Stimulated activated naive CD8-positive, alpha-beta T cell treated with anti-CD3 and anti-CD28 coated beads, Interleukin-15, Interleukin-2, amounts not matched to agents 100 ng/mL and 50 ng/mL, for 24 hours (primary cell): Measurements from ENCODE around the gene LSS.
"Not testable (repeated sequence)": the region's sequence is repeated elsewhere in the genome, so short reads cannot be mapped to it uniquely, and the experiment has no call there.

Experiments used
- H3K27ac Mint-ChIP-seq: one replicate; pipeline ENCODE4 v1.8.0; 2021; ENCODE audit warnings: mild to moderate bottlenecking, mixed read lengths
- H3K27me3 Mint-ChIP-seq: one replicate; pipeline ENCODE4 v1.8.0; 2021; ENCODE audit warnings: mixed read lengths
- H3K36me3 Mint-ChIP-seq: one replicate; pipeline ENCODE4 v1.8.0; 2021; ENCODE audit warnings: low read depth, mixed read lengths
- H3K4me1 Mint-ChIP-seq: one replicate; pipeline ENCODE4 v1.8.0; 2021; ENCODE audit warnings: low read depth, mixed read lengths
- H3K4me3 Mint-ChIP-seq: one replicate; pipeline ENCODE4 v1.8.0; 2021; ENCODE audit warnings: mild to moderate bottlenecking, mixed read lengths
- H3K9me3 Mint-ChIP-seq: one replicate; pipeline ENCODE4 v1.8.0; 2021; ENCODE audit warnings: mixed read lengths

LSS gene

GRCh38 chr21:46154955-46155513 is 73.5 kb downstream of the LSS start:
- no peaks in the 10 kb centered on the region for H3K4me1 Mint-ChIP-seq
- no peaks in the 10 kb centered on the region for H3K9me3 Mint-ChIP-seq
- H3K4me3 Mint-ChIP-seq, result no peak overlapping the region
- no peak overlapping the region for H3K27ac Mint-ChIP-seq
- no peaks in the 10 kb centered on the region for H3K36me3 Mint-ChIP-seq
- H3K27me3 Mint-ChIP-seq, result no peaks in the 10 kb centered on the region

- no peaks in the 10 kb centered on the region for H3K27me3 Mint-ChIP-seq
- H3K36me3 Mint-ChIP-seq, result no peaks in the 10 kb centered on the region
- H3K27ac Mint-ChIP-seq, result no peak overlapping the region
- H3K4me1 Mint-ChIP-seq, result no peaks in the 10 kb centered on the region
- H3K9me3 Mint-ChIP-seq, result no peaks in the 10 kb centered on the region
- no peak overlapping the region for H3K4me3 Mint-ChIP-seq
Measured at GRCh38 chr21:46154155-46154954, 74.2 kb downstream of the LSS start.

DNA sequence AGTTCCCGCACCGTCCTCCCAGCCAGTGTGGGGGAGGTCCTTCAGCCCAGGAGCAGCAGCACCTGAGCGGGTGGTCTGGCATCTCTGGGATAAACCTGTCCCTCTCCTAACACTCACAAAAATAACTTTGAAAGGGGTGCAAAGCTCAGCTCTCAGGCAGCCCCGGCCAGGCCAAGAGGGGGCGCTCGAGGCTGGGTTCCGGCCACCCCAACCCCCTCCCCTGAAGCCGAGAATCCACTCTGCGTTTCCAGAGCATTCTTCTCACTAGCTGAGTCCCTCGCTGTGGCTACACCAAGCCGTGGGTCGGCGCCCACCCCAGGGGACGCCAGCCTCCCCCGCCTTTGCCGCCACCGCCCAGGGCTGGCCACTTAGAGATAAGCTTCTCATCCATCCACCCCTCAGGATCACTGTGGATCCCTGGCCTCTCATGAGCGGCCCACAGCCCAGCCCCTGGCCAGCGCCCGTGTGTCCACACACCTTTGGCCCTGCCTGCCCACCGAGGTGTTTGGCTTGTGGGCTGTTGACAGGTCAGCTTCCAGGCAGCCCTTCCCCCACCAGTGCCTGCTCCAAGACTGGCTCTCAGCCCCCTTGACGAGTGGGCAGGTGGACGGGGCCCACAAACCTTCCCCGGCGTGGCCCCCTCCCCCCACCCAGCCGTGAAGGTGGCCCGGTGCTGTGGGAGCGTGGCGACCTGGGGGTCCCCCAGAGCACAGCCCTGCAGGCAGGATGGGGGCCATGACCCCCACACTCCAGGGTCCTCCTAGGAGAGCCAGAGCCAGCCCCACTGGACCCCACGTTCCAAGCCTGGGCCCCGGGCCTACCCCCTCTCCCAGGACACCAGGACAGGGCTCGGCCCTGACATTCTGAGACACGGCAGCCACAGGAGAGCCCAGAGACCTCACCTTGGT is 75.1 kb downstream of the LSS start:
- H3K27ac Mint-ChIP-seq, result no peak overlapping the region
- no peaks in the 10 kb centered on the region for H3K4me1 Mint-ChIP-seq

GRCh38 chr21:46152927-46153246 is 75.7 kb downstream of the LSS start:
- Mint-ChIP-seq H3K9me3 (no peaks in the 10 kb centered on the region), H3K27me3 (no peaks in the 10 kb centered on the region), H3K4me1 (no peaks in the 10 kb centered on the region), H3K27ac (no peak overlapping the region), H3K4me3 (no peak overlapping the region), H3K36me3 (no peaks in the 10 kb centered on the region)

More for the DNA sequence above, 75.1 kb downstream of the LSS start:
- no peaks in the 10 kb centered on the region for H3K27me3 Mint-ChIP-seq
- H3K4me3 Mint-ChIP-seq, result no peak overlapping the region
- H3K36me3 Mint-ChIP-seq, result no peaks in the 10 kb centered on the region
- H3K9me3 Mint-ChIP-seq, result no peaks in the 10 kb centered on the region

DNA sequence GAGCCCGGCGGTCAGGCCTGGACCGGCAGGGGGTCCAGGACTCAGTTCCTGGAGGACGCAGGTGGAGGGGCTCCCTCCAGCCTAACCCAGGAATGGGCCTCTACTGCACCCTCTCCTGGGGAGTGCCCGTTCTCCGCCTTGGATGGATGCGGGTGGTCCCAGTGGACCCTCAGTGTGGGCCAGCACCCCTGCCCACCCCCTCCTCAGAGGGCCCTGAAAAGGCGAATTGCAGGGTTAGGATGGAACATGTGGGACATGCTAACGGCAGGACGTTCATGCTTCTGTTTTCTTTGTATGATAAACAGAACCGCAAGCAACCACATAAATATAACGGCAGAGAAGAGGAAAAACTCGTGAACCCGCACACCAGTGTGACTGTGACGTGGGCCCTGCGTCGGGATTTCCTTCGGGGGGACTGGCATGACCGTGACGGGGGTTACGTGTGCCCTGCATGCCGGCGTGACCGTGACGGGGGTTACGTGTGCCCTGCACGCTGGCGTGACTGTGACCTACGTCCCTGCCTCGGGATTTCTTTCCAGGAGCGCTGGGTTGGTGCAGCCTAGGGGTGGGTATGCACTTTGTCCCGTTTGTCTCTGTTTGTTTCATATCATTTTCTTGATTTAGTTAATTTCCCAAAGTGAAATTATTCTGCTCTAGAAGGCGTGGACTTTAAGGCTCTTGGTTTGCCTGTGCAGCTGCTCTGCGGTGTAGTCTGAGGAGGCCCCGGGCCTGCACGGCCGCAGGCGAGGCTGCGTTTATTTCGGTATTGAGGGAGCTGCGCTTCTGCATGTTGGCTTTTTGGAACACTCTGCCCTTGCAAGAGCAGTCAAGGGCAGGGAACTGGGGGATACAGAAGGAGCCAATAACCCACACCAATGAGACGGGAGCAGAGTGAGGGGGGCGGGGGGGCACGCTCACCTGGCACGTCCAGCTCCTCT is 76.3 kb downstream of the LSS start:
- Mint-ChIP-seq H3K27me3 (no peaks in the 10 kb centered on the region), H3K4me1 (no peaks in the 10 kb centered on the region), H3K4me3 (no peak overlapping the region), H3K27ac (no peak overlapping the region), H3K9me3 (no peaks in the 10 kb centered on the region), H3K36me3 (no peaks in the 10 kb centered on the region)

DNA sequence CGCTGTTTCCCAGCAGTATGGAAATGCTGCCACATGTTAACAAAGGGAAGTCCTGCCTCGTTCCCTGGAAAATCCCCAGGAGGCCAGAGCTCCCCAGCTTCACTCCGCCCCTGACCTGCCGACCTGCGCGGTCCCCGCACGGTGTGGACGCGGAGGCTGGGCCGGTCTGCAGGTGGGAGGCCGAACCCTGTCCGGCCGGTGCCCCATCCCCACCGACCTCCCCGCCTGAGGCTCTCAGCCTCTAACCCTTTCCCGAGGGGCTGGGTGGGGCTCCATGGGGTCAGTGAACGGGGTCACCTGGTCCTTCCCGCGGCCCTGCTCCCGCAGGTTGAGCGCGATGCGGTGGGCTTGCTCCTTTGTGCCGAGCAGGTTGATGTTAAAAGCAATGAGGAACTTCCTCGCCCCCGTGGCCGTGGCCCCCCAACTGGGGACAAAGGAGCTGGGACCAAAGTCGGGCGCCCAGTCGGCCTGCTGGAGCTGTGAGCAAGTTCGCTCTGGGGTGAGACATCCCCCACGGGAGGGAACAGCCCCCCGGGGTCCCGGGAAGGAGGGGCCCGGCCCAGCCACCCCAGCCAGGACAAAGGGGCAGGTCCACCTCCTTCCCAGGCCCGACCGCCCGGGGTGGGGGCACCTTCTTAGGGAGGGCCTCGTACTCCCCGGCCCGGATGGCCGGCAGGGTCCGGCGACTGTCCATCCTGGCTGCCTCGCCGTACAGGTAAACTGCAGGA is 77.1 kb downstream of the LSS start:
- Mint-ChIP-seq H3K4me3 (no peak overlapping the region), H3K27ac (no peak overlapping the region), H3K4me1 (no peaks in the 10 kb centered on the region), H3K36me3 (no peaks in the 10 kb centered on the region), H3K9me3 (no peaks in the 10 kb centered on the region), H3K27me3 (no peaks in the 10 kb centered on the region)

DNA sequence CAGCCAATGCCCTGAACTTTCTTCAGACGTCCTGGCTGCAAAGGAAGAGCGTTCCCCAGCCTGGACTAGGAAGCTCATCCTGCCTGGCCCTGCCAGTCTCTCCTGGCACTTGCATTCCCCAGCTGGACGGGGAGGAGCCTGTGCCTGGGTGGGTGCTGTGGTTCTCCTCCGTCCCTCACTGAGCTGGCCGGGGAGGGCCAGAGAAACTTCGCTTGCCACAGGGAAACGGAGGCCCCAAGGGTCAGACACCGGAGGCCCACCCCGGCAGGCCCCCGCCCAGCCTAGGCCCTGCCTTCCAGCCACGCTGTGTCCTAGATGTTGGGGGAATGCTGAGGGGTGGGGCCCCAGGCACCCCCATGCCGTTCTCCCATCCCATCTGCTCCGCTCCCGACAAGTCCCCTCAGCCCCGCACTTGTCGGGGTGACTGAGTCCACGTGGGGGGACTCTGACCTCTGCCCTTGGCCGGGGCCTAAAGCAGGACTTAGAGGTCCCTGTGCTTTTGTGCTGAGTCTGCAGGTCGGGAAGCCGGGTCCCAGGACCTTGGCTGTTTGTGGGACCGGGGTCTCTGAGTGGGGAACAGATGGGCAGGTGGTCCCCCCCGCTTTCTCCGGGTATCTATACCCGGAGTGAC is 78.0 kb downstream of the LSS start:
- no peaks in the 10 kb centered on the region for H3K9me3 Mint-ChIP-seq
- no peaks in the 10 kb centered on the region for H3K27me3 Mint-ChIP-seq
- H3K36me3 Mint-ChIP-seq, result no peaks in the 10 kb centered on the region
- H3K4me3 Mint-ChIP-seq, result no peak overlapping the region
- no peak overlapping the region for H3K27ac Mint-ChIP-seq
- H3K4me1 Mint-ChIP-seq, result no peaks in the 10 kb centered on the region

- Mint-ChIP-seq H3K4me3 (no peak overlapping the region), H3K4me1 (no peaks in the 10 kb centered on the region), H3K9me3 (no peaks in the 10 kb centered on the region), H3K36me3 (no peaks in the 10 kb centered on the region), H3K27me3 (no peaks in the 10 kb centered on the region), H3K27ac (no peak overlapping the region)
Measured at GRCh38 chr21:46150073-46150472, 78.5 kb downstream of the LSS start.

DNA sequence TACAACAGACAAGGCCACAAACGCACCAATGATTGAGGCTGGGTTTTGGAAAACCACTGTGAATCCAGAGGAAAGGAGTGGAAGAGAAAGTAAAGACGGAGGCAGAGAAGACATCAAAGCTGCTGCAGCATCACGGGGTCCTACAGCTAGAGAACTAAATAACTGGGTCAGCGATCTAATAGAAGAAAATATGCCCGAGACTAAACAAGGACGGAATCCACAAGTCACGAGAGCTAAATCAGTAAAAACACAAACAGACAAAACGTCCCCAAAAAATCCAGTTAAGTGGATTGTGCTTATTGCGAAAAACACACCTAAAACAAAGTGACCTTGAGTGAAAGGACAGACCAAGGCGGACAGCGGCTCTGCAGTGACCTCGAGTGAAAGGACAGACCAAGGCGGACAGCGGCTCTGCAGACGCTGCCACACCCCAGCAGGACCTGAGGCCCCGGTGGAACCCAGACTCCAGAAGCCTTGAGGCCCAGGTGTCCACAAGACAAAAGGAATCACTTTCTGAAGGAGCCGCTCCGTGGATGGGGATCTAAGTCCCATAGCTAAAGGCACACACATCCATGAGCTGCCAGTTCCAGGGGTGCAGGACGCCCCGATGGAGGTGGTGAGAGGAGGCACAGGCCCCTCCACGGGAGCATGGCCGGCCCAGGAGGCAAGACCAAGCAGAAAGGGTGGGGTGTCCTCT is 79.2 kb downstream of the LSS start:
- Mint-ChIP-seq H3K4me3 (no peak overlapping the region), H3K27ac (no peak overlapping the region), H3K36me3 (no peaks in the 10 kb centered on the region), H3K9me3 (no peaks in the 10 kb centered on the region), H3K4me1 (peaks cover 4% of the 10 kb centered on the region), H3K27me3 (no peaks in the 10 kb centered on the region)

DNA sequence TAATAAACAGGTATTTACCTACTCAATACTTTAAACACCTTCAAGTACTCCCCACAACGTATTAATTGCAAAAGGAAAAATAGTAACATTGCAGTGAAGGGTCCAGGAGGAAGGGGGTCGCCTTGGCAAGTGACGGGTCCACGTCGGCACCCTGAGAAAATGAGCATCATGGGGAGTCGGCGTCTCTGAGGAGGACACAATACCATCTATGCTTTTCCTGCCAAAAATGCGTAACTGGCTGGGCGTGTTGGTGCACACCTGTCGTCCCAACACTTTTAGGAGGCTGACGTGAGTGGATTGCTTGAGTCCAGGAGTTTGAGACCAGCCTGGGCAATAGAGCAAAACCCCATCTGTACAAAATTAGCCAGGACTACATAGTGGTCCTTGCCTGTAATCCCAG is 80.5 kb downstream of the LSS start:
- Mint-ChIP-seq H3K27ac (no peak overlapping the region), H3K36me3 (no peaks in the 10 kb centered on the region), H3K4me3 (no peak overlapping the region), H3K4me1 (peaks cover 12% of the 10 kb centered on the region), H3K9me3 (no peaks in the 10 kb centered on the region), H3K27me3 (no peaks in the 10 kb centered on the region)

- H3K27me3 Mint-ChIP-seq, H3K9me3 Mint-ChIP-seq, H3K27ac Mint-ChIP-seq, H3K36me3 Mint-ChIP-seq, H3K4me3 Mint-ChIP-seq: not testable (repeated sequence)
- peaks cover 15% of the 10 kb centered on the region for H3K4me1 Mint-ChIP-seq
Measured at GRCh38 chr21:46147429-46147828, 81.1 kb downstream of the LSS start.

- H3K27me3 Mint-ChIP-seq, result no peaks in the 10 kb centered on the region
- peaks cover 15% of the 10 kb centered on the region for H3K4me1 Mint-ChIP-seq
- no peaks in the 10 kb centered on the region for H3K9me3 Mint-ChIP-seq
- no peak overlapping the region for H3K4me3 Mint-ChIP-seq
- no peak overlapping the region for H3K27ac Mint-ChIP-seq
- H3K36me3 Mint-ChIP-seq, result no peaks in the 10 kb centered on the region
Measured at GRCh38 chr21:46146856-46147255, 81.7 kb downstream of the LSS start.
